ENCODE data around the gene OR51V1.
"Not testable (repeated sequence)": the region's sequence is repeated elsewhere in the genome, so short reads cannot be mapped to it uniquely, and the experiment has no call there.

The OR51V1 gene

DNA sequence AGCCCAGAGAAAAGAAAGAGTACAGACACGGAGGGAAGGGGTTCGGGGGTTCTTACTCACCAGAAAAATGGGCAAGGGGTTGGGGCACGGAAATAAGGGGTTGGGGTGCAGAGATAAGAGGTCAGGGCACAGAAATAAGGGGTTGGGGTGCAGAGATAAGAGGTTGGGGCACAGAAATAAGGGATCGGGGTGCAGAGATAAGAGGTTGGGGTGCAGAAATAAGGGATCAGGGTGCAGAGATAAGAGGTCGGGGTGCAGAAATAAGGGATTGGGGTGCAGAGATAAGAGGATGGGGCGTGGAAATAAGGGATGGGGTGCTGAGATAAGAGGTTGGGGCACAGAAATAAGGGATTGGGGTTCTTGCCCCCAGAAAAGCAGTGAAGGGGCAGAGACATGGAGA, 35.7 kb downstream of the OR51V1 start:
- not testable (repeated sequence) for DNase-seq

DNA sequence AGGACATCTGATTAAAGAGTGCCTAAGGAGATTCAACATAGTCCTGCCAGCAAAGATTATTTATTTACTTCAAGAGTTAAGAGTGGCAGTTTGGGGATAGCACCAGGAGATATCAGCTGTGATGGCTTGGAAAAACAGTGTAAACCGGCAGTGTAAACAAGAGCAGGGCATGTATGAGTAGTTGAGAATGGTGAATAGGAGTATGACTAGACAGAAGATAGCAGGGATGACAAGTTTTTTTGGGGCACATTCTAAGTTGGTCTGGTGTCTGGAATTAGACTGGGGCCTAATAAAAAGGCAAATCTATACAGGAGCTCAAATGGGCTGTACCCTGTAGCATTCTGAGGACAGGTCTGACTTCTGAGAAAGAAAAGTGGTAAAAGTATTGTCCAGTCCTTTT, 39.4 kb downstream of the OR51V1 start:
- DNase-seq, result not testable (repeated sequence)

DNA sequence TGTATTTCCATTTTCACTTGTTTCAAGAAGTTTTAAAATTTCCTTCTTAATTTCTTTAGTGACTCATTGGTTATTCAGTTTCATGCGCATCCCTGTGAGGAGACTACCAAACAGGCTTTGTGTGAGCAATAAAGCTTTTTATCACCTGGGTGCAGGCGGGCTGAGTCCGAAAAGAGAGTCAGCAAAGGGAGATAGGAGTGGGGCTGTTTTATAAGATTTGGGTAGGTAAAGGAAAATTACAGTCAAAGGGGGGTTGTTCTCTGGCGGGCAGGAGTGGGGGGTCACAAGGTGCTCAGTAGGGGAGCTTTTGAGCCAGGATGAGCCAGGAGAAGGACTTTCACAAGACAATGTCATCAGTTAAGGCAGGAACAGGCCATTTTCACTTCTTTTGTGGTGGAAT, 40.3 kb downstream of the OR51V1 start:
- DNase-seq, result not testable (repeated sequence)

DNA sequence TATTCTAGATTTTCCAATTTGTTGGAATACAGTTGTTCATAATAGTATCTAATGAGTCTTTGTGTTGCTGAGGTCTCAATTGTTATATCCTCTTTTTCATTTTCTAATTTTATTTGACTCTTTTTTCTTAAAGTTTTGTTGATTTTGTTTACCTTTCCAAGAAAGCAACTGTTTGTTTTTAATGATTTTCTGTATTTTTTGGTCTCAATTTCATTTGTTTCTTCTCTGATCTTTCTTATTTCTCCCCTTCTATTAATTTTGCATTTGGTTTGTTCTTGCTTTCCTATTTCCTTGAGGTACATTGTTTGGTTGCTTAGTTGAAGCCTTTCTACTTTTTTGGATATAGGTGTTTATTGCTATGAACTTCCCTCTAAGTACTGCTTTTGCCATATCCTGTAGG, 40.7 kb downstream of the OR51V1 start:
- no peak for DNase-seq

DNA sequence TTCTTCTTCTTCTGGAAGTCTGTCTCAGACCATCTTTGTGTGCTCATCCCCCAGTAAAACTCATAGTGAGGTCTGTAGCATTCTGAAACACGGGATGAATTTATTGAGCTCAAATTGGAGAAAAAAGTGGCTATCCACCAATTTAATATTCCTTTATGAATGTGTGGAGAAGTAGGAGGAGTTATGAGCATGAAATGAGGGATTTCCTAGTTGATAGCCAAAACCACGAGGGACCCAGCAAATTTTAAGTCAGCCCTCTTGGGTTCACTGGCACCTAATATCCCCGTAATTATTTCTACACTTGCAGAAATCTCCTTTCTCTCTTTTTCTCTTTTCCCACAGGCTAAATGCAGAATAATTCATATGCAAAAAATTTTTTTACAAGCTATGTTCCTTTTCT, 45.8 kb downstream of the OR51V1 start, which contains the start of gene OR52A1:
TSS of gene OR52A1 (minus strand) at position 101 of the 400 bp plus-strand sequence. CDS start 2,388 bp downstream, outside the sequence.
- no peak for DNase-seq

DNA sequence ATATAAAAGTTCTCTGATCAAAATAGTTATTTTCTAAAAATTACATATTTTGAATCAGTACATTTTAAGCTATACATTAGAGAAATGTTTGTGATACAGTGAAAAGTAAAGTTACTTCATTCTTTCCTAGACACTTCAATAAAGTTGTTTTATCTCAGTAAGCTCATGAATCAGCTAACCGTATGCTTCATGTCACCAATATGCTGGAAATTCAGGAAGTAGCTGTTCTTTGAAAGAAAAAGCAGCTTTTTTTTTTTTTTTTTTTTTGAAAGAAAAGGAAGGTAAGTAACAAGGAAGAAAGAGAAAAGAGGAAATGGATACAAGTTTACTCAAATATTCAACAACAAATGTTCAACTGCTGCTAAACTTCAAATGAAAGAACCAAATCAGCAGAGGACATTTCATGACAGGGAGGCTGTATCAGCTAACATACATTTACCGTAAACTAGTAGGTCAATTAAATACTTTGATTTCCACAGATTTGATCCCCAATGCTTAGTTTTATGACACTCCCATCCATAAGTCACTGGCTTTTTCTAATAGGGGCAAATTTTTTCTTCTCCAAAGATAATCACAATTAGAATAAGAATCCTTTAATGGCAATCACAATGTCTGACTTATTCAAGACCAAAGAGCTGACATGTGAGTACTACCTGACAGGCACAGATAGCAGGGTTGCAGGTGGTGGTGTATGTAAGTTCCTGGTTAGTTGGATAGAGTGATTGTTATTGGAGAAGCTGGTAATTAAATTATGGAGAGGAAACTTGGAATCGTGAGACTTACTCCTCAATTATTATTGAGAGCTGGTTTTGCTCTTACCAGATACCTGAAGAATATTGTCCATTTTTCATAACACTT, 46.7 kb downstream of the OR51V1 start:
- no peak for DNase-seq

DNA sequence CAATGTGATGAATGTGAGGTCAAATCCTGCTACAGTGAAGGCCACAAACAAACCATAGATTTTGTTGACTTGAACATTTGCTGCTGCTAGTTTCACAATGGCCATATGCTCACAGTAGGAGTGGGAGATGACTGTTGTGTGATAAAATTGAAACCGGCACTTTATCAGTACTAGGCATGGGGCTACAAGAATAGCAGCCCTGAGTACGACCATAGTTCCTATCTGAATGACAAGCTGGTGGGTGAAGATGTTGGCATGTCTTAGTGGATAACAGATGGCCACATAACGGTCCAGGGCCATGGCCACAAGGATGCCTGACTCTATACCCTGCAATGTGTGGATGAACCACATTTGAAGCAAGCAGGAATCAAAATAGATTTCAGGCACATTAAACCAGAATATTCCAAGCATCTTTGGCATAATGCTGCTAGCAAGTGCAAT, 48.7 kb downstream of the OR51V1 start:
- DNase-seq, result no peak
